HG02642 (cell line): ENCODE results near the gene MAP2.
A peak's percentile ranks its signal among the peaks of the same experiment; 100 is the strongest.

Experiments used
- ATAC-seq: cut with Tn5 transposase; IDR thresholded peaks from one replicate; pipeline ENCODE4 v1.9.1; 2021; ENCODE audit warnings: mild to moderate bottlenecking; ENCODE audit not compliant: unreplicated experiment, poor library complexity

Gene MAP2

GRCh38 chr2:209687323-209687969 is 263.6 kb downstream of the MAP2 start:
- no peak for ATAC-seq

- no peak for ATAC-seq
These were observed 264.5 kb downstream of the MAP2 start for GRCh38 chr2:209688385-209688784.

DNA sequence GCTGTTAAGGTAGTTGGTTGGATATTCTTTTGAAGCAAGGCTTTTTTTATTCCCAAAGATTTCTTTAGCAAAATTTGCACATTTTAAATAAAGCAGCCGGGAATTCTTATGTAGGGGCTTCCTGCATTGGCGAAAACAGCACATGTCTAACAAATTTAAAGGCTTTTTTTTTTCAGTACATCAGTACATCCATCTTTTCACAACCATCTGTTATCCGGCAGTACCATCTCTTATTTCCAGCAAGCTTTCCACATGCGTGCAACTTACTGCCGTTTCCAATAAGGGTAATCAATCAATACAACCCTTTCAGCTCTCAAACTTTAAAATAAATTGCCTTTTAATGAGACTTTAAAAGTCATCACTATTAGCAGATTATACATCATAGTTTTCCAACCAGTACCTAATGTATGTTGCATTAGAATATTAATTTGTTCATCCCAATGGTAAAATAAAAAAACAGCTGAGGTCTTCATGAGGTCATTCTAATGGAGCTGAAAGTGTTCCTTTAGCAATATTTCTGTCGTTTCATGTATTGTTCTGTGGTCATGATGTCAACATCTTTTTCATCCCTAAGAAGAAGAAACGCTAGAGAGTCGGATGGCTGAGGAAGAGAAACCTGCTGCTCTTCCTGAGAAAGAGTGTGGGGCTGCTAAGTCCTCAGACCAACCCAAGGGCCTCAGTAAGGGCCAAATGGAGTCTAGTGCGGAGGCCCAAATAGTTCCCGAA is 266.3 kb downstream of the MAP2 start:
- ATAC-seq, result no peak

DNA sequence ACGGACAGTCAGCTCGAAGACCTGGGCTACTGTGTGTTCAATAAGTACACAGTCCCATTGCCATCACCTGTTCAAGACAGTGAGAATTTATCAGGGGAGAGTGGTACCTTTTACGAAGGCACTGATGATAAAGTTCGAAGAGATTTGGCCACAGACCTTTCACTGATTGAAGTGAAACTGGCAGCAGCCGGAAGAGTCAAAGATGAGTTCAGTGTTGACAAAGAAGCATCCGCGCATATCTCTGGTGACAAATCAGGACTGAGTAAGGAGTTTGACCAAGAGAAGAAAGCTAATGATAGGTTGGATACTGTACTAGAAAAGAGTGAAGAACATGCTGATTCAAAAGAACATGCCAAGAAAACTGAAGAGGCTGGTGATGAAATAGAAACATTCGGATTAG is 270.9 kb downstream of the MAP2 start:
- ATAC-seq, result no peak

DNA sequence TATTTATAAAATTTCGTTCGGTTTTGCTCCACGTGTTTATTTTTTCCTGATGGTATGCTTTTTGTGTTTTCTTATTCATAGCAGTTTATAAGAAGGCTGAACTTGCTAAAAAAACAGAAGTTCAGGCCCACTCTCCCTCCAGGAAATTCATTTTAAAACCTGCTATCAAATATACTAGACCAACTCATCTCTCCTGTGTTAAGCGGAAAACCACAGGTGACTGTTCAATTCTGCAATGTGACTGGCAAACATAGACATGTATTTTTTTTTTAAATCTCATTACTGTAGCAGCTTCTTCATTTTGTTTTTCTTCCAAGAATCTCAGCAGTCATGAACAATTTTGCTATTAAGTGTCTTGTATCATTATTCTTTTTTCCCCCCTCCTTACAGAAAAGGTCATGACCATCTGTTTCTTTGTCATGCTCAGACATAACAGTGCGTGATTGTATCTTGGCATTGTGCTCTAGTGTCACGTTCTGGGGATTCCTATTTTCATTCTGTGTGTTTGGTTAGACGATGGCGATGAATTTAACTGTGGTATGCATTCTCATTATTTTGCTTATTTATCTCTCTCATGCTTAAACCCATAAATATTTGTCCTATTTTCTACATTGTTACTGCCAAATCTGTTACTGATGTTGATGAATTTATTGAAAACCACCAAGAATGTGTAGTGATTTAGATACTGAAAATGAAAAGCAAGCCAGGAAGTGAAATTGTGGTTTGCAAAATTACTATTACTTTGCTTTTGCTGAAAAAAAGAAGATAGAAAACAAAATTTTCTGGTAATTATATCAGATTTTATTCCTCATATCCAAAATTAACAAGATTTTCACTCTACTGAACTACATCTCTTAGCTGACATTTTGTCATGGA is 273.2 kb downstream of the MAP2 start:
- ATAC-seq, result peak; percentile 77

DNA sequence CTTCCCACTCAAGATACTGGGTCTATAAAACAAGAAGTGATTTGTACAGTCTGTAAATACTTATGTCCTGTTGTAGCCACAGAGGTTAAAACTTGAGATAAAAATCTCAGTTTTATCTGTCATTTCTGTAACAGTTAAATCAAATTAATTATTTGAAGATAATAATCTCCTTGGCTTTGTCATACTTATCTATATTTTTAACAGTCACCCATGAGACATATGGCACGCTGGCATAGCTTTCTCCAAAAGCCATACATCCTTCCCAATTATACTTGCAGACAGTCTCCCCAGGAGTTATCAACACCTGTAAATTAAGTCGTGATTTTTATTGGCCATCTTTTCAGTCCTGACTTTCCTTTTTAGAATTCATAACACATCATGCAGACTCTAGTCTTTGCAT is 278.9 kb downstream of the MAP2 start:
- no peak for ATAC-seq

DNA sequence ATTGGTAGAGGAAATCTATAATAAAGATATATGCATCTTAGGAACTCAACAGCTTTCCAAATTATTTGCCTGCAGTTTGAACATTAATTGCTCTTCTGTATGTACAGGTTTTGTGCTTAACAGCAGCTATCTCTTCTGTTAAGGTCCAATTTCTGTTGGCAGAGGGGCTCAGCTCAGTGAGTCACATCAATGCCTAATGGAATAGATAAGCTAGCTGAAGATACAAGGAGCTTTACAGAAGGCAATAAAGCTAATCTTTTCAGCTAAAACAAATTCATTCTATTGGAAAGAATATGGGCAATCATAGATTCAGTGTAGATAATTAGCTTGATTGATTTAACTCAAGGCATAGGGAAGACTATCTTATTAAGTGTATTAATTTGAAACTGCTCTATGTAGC is 289.4 kb downstream of the MAP2 start:
- no peak for ATAC-seq

DNA sequence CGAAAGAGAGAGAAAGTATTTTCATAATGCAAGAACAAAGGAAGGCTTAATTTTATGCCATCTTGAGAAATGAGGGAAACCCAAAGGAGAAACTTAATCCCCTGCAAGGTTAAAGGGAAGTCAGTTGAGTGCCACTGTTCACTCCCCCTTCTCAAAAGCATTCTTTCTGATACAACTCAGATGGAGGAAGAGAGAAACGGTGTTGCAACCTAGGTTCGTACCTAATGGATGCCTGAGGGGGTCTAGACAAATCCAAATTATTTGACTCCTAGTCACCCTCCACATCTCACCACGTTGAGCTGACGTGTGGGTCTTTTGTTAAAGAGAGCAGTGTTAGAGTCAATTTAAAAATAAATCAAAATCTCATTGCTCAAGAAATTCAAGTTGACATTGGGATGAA is 295.2 kb downstream of the MAP2 start:
- ATAC-seq, result no peak

- ATAC-seq, result no peak
These were observed 297.6 kb downstream of the MAP2 start for GRCh38 chr2:209721497-209721896.

DNA sequence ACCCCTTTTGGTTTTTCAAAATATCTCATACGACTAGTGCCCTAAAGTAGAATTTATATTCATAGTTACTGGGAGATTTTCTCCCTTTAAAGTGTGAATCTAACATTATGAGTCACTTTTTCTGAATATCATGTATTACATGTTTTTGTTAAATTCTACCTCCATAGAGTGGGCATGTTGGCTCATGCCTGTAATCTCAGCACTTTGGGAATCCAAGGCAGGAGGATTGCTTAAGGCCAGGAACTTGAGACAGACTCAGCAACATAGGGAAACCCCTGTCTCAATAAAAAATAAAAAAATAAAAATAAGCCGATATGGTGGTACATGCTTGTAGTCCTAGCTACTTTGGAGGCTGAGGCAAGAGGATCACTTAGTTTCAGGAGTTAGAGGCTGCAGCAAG is 302.5 kb downstream of the MAP2 start:
- no peak for ATAC-seq

DNA sequence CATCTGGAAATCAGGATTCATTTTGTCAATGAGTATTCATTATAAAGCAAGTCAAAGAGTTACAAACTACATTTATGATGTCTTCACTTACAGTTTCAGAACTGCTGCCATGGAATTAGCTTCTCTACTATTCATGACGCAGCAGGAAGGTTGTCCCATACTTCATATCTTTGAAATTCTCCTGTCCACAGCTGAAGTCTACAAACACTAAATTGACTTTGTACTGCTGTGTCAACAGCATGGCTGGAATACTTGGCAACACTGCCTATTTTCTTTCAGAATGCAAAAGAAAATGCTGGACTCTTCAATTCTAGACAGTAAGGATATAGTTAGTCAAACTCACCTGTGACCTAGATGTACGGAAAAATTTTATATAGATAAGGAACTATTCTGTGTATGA is 303.2 kb downstream of the MAP2 start:
- no peak for ATAC-seq

DNA sequence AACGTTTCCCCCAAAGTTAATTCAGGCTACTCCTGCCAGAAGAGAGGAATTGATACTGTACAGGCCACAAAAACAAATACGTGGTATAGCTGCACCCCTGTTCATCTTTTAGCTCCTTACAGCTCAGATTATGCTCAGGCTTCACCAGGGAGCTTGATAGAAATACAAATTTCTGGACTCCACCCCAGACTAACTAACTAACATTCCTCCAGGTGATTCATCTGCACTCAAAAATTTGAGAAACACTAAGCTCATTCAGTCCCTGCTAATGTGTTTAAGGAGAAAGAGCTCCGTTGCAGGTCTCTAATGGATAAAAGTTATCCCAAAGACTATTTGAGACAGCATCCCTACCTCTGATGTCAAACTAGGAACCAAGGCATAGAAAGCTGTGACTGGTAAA is 311.0 kb downstream of the MAP2 start:
- no peak for ATAC-seq

DNA sequence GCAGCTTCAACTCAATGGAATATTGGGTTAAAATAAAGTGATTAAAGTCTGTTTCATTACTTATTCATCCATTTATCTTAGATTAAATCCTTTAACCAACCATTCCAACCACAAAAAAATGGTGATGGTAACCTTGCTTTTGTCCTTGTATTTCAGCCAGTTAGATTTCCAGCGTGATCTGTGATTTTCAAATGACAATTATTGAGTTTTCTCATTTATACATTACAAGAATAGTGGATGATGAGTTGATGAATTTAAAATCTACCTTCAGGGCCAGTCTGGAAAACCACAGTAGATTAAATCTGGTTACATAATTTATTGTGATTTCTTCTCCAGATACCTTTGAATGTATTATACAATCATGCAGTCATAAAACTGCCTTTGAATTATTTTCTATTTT is 318.1 kb downstream of the MAP2 start:
- ATAC-seq, result no peak

GRCh38 chr2:209753020-209753419 is 329.2 kb downstream of the MAP2 start:
- ATAC-seq, result no peak

- no peak for ATAC-seq
These were observed 333.3 kb downstream of the MAP2 start for GRCh38 chr2:209757163-209757562.

GRCh38 chr2:209761566-209761965 is 337.7 kb downstream of the MAP2 start:
- no peak for ATAC-seq

DNA sequence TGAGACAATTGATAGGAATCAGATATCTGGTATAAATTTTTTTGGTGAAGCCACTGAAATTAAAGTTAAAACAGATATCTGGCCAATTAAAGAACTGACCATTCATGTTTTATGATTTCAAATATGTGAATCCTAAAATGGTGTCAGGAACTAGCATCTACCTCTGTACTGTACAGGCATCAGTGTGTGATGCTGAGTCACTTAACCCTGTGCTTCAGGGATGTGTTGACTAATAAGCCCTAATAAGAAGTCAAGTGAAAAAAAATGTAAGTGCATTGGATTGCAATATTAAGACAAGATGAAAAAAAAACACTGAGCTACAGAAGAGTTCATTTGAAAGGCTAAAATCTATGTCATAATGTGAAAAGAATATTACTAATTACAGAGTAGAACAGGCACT is 338.7 kb downstream of the MAP2 start:
- ATAC-seq, result no peak

GRCh38 chr2:209763106-209763505 is 339.3 kb downstream of the MAP2 start:
- ATAC-seq, result no peak

- ATAC-seq, result no peak
These were observed 342.8 kb downstream of the MAP2 start for GRCh38 chr2:209766613-209767012.

DNA sequence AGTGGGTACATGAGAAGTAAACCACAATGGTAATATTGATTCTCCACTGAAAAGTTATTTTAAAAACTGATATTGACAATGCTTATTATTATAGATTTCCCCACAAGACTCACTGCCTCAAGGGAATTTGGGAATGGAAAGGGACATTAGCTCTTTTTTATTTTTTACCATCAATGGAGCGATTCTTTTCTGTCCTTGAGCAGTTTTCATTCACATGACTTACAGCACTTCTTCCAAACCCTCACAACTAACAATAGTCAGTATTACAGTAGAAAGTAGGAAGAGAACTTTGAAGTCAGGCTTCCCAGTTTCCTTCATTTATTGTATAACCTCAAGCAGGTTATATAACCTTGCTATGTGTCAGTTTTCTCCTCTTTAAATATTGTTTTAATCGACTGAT is 343.5 kb downstream of the MAP2 start:
- ATAC-seq, result no peak

- no peak for ATAC-seq
These were observed 344.7 kb downstream of the MAP2 start for GRCh38 chr2:209768557-209768956.
